Osteocyte (in vitro differentiated cells): ENCODE measurements around the gene TRPC4AP. TPM values are rescaled to one million over a fixed set of nuclear protein-coding genes. Genes with fewer than 3 reads are reported as not detected.
"Not testable (repeated sequence)": the region's sequence is repeated elsewhere in the genome, so short reads cannot be mapped to it uniquely, and the experiment has no call there.

Experiments used
- DNase-seq: peaks from one replicate; pipeline ENCODE4 v3.0.0; 2021; ENCODE audit warnings: mixed read lengths; ENCODE audit not compliant: unreplicated experiment; ENCODE audit errors: extremely low spot score
- H3K27ac Mint-ChIP-seq: one replicate; pipeline ENCODE4 v1.8.0; 2021; ENCODE audit warnings: mild to moderate bottlenecking, mixed read lengths; ENCODE audit not compliant: unreplicated experiment
- H3K27me3 Mint-ChIP-seq: one replicate; pipeline ENCODE4 v1.8.0; 2021; ENCODE audit warnings: mixed read lengths; ENCODE audit not compliant: unreplicated experiment
- H3K36me3 Mint-ChIP-seq: one replicate; pipeline ENCODE4 v1.8.0; 2021; ENCODE audit warnings: mixed read lengths; ENCODE audit not compliant: unreplicated experiment
- H3K4me1 Mint-ChIP-seq: one replicate; pipeline ENCODE4 v1.8.0; 2021; ENCODE audit warnings: mixed read lengths; ENCODE audit not compliant: unreplicated experiment
- H3K4me3 Mint-ChIP-seq: one replicate; pipeline ENCODE4 v1.8.0; 2021; ENCODE audit warnings: mild to moderate bottlenecking, moderate library complexity, mixed read lengths; ENCODE audit not compliant: unreplicated experiment
- H3K9me3 Mint-ChIP-seq: one replicate; pipeline ENCODE4 v1.8.0; 2021; ENCODE audit warnings: mixed read lengths; ENCODE audit not compliant: unreplicated experiment
- CTCF ChIP-seq: fragments of 200-600 bp; sonication (generic); IDR thresholded peaks from 2 replicates; pipeline ENCODE4 v1.5.0; 2021; ENCODE audit warnings: antibody characterized with exemption, mild to moderate bottlenecking, moderate library complexity
- total RNA-seq: library from RNA; stranded (reverse); gene quantifications from 2 replicates; pipeline ENCODE4 v1.2.1, GENCODE V29; 2021

The TRPC4AP gene
- total RNA-seq, 1 donor from 2014 or later = 83.0 TPM

GRCh38 chr20:35079472-35080347 lies 12.9 kb downstream of the TRPC4AP start:
- peaks cover 4% of the 10 kb centered on the region for H3K4me1 Mint-ChIP-seq
- no peak for TF ChIP-seq CTCF
- H3K4me3 Mint-ChIP-seq = no peak overlapping the region
- peaks cover 37% of the 10 kb centered on the region for H3K36me3 Mint-ChIP-seq
- no peaks in the 10 kb centered on the region for H3K27me3 Mint-ChIP-seq
- H3K9me3 Mint-ChIP-seq = no peaks in the 10 kb centered on the region
- no peak overlapping the region for H3K27ac Mint-ChIP-seq
- no peak for DNase-seq

GRCh38 chr20:35077872-35078271 lies 14.7 kb downstream of the TRPC4AP start:
- DNase-seq = no peak
- no peak overlapping the region for H3K27ac Mint-ChIP-seq
- no peaks in the 10 kb centered on the region for H3K27me3 Mint-ChIP-seq
- H3K9me3 Mint-ChIP-seq = peaks cover 6% of the 10 kb centered on the region
- no peak for TF ChIP-seq CTCF
- no peak overlapping the region for H3K4me3 Mint-ChIP-seq
- peaks cover 4% of the 10 kb centered on the region for H3K4me1 Mint-ChIP-seq
- peaks cover 49% of the 10 kb centered on the region for H3K36me3 Mint-ChIP-seq

DNA sequence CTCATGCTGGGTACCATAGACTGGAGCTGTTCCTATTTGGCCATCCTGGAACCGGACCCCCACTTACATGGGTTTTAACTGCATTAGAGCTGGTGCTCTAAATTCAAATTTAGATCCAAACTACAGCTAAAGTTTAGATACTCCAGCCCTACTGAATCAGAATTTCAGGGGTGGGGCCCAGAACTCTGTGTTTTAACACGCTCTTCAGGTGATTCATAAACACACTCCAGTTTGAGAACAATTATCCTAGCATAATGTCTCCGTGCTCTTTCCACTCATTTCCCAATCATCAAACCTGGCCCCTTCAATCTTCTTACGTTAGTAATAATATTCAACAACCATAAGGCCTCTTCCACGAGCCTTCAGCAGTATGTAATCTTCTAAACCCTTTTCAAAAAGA lies 15.3 kb downstream of the TRPC4AP start:
- H3K4me3 Mint-ChIP-seq = no peak overlapping the region
- no peak for TF ChIP-seq CTCF
- H3K27ac Mint-ChIP-seq = no peak overlapping the region
- peaks cover 7% of the 10 kb centered on the region for H3K9me3 Mint-ChIP-seq
- H3K27me3 Mint-ChIP-seq = no peaks in the 10 kb centered on the region
- DNase-seq = no peak
- H3K4me1 Mint-ChIP-seq = peaks cover 4% of the 10 kb centered on the region
- peaks cover 50% of the 10 kb centered on the region for H3K36me3 Mint-ChIP-seq

DNA sequence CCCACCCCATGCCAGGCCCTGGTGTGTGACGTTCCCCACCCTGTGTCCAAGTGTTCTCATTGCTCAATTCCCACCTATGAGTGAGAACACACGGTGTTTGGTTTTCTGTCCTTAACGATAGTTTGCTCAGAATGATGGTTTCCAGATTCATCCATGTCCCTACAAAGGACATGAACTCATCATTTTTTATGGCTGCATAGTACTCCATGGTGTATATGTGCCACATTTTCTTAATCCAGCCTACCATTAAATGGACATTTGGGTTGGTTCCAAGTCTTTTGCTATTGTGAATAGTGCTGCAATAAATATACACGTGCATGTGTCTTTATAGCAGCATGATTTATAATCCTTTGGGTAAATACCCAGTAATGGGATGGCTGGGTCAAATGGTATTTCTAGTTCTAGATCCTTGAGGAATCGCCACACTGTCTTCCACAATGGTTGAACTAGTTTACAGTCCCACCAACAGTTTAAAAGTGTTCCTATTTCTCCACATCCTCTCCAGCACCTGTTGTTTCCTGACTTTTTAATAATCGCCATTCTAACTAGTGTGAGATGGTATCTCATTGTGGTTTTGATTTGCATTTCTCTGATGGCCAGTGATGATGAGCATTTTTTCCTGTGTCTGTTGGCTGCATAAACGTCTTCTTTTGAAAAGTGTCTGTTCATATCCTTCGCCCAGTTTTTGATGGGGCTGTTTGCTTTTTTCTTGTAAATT lies 21.0 kb downstream of the TRPC4AP start:
- peaks cover 55% of the 10 kb centered on the region for H3K36me3 Mint-ChIP-seq
- not testable (repeated sequence) for H3K9me3 Mint-ChIP-seq, H3K27me3 Mint-ChIP-seq, DNase-seq, H3K27ac Mint-ChIP-seq, H3K4me3 Mint-ChIP-seq
- peaks cover 27% of the 10 kb centered on the region for H3K4me1 Mint-ChIP-seq

DNA sequence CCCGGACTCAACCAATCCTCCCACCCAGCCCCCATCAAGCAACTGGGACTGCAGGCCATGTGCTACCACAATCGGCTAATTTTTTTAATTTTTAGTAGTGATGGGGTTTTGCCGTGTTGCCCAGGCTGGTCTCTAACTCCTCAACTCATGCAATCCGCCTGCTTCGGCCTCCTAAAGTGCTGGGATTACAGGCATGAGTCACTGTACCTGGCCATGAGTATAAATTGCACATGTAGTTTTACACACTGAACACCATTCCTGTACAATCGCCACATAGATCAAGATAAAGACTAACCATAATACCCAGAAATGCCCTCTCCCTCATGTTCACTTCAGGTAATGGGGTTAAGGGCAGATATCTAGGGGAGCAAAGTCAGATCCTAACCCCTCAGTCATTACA lies 26.4 kb downstream of the TRPC4AP start:
- DNase-seq = no peak
- no peak overlapping the region for H3K27ac Mint-ChIP-seq
- H3K9me3 Mint-ChIP-seq = no peaks in the 10 kb centered on the region
- H3K4me3 Mint-ChIP-seq = no peak overlapping the region
- peaks cover 38% of the 10 kb centered on the region for H3K36me3 Mint-ChIP-seq
- H3K27me3 Mint-ChIP-seq = no peaks in the 10 kb centered on the region
- peaks cover 31% of the 10 kb centered on the region for H3K4me1 Mint-ChIP-seq
- no peak for TF ChIP-seq CTCF
